Transverse colon (tissue), 4 donors: ENCODE measurements around the gene ASB4. TPM values are rescaled to one million over a fixed set of nuclear protein-coding genes. Genes with fewer than 3 reads are reported as not detected.

ENCODE experiments used
- DNase-seq: peaks from one replicate; pipeline ENCODE4 v3.0.0-alpha.2; 2019
- H3K27ac ChIP-seq, 4 donors: fragments of 200-600 bp; sonication (generic); 2 replicates each; pipeline ENCODE4 v1.5.1; 2016 to 2018; ENCODE audit warnings: inconsistent platforms in 4 of 4
- H3K27me3 ChIP-seq: fragments of 200-600 bp; sonication (generic); 2 replicates; pipeline ENCODE4 v1.5.1; 2017; ENCODE audit warnings: inconsistent platforms
- H3K36me3 ChIP-seq, 4 donors: fragments of 200-600 bp; sonication (generic); 2 replicates each; pipeline ENCODE4 v1.5.1; 2017 to 2019; ENCODE audit warnings: inconsistent platforms in 4 of 4
- H3K4me1 ChIP-seq, 4 donors: fragments of 200-600 bp; sonication (generic); 2 replicates each; pipeline ENCODE4 v1.5.1; 2017 to 2020; ENCODE audit warnings: inconsistent platforms in 4 of 4
- H3K4me3 ChIP-seq, 4 donors: fragments of 200-600 bp; sonication (generic); 1 replicate in 1 of 4; 2 replicates in 3 of 4; pipeline versions ENCODE4 v1.5.1 to v1.6.1; 2017 to 2019; ENCODE audit warnings: inconsistent platforms in 4 of 4
- H3K9me3 ChIP-seq, 2 donors: fragments of 200-600 bp; sonication (generic); 2 replicates each; pipeline ENCODE4 v1.5.1; 2017 to 2019; ENCODE audit warnings: inconsistent platforms in 2 of 2
- CTCF ChIP-seq, 5 experiments: fragments of 200-600 bp in 3 of 5; fragments of 450-650 bp in 2 of 5; sonication (generic) in 3 of 5; IDR thresholded peaks; 1 replicate in 2 of 5; 2 replicates in 3 of 5; pipeline ENCODE4 v1.5.1; 2016 to 2017; ENCODE audit warnings: antibody characterized with exemption in 5 of 5, inconsistent platforms in 3 of 5, mild to moderate bottlenecking in 2 of 5, moderate library complexity in 1 of 5
- EP300 ChIP-seq: sonication (generic); formaldehyde crosslinking; IDR thresholded peaks from one replicate; pipeline ENCODE4 v1.6.1; 2017; ENCODE audit warnings: antibody characterized with exemption, low read depth
- POLR2A ChIP-seq: fragments of 450-650 bp; IDR thresholded peaks from one replicate; pipeline ENCODE4 v1.6.1; 2016; ENCODE audit warnings: antibody characterized with exemption, mild to moderate bottlenecking, moderate library complexity
- POLR2AphosphoS5 ChIP-seq, 3 donors: sonication (generic); formaldehyde crosslinking; IDR thresholded peaks; one replicate each; pipeline ENCODE4 v1.6.1; 2016; ENCODE audit warnings: antibody characterized with exemption in 3 of 3
- WGBS, 2 donors: methylation state at CpG; one replicate each; pipeline ENCODE4 v1.1.5; 2018; ENCODE audit warnings: low coverage in 1 of 2; 5-methylcytosine and 5-hydroxymethylcytosine counted together
- in situ Hi-C, 4 donors: fragments of 200-750 bp; cut with MboI; loops; one replicate each; pipeline versions ENCODE4 v1.15.0 to v1.15.1; 2017; ENCODE audit warnings: low sequenced_read_pairs in 3 of 4, low pct_ligation_motif_present in 1 of 4, low pct_unique_long_range_greater_than_20kb in 1 of 4
- intact Hi-C: fragments of 100-400 bp; cut with DNase I; formaldehyde crosslinking; loops from one replicate; pipeline ENCODE4 v1.15.1; 2023; ENCODE audit warnings: low total_unique reads
- total RNA-seq, 4 donors: library from RNA; depleted of rRNA; stranded (reverse); fragments of >200 nt; gene quantifications; one replicate each; pipeline ENCODE4 v1.1.0, GENCODE V29; 2016

Gene ASB4
- total RNA-seq, 4 donors from 2014 or later, result not detected

- H3K9me3 ChIP-seq, result no peaks in the 10 kb centered on the region
- no peaks in the 10 kb centered on the region for H3K36me3 ChIP-seq
- WGBS, 2 donors, result 71 to 80% methylated on average over 4 to 5 of the region's 5 CpGs
- DNase-seq, result no peak
- TF ChIP-seq CTCF (IDR thresholded peaks at IDR 0.05) (no peak), POLR2A (no peak), POLR2AphosphoS5 (IDR thresholded peaks at IDR 0.05) (no peak), EP300 (no peak)
- H3K27me3 ChIP-seq, result no peaks in the 10 kb centered on the region
- no peaks in the 10 kb centered on the region for H3K4me1 ChIP-seq
- intact Hi-C loops, result no loop called here
- in situ Hi-C loops, result no loop called here
- H3K4me3 ChIP-seq, result no peak overlapping the region
- H3K27ac ChIP-seq, result no peak overlapping the region
Measured at GRCh38 chr7:95577137-95577536, 91.4 kb downstream of the ASB4 start.

GRCh38 chr7:95578299-95578855 is 92.6 kb downstream of the ASB4 start:
- Histone ChIP-seq H3K36me3 (no peaks in the 10 kb centered on the region), H3K4me1 (no peaks in the 10 kb centered on the region), H3K27me3 (no peaks in the 10 kb centered on the region), H3K9me3 (no peaks in the 10 kb centered on the region), H3K4me3 (no peak overlapping the region), H3K27ac (no peak overlapping the region)
- intact Hi-C loops (no loop called here), in situ Hi-C loops (no loop called here)
- DNase-seq, result no peak
- 70 to 95% methylated on average over 2 to 3 of the region's 3 CpGs for WGBS, 2 donors
- TF ChIP-seq EP300 (no peak), CTCF (IDR thresholded peaks at IDR 0.05) (no peak), POLR2AphosphoS5 (IDR thresholded peaks at IDR 0.05) (no peak), POLR2A (no peak)

GRCh38 chr7:95579318-95579717 is 93.6 kb downstream of the ASB4 start:
- in situ Hi-C loops (no loop called here), intact Hi-C loops (no loop called here)
- peaks cover 0 to 6% (median 2%) of the 10 kb centered on the region in 4 donors for H3K36me3 ChIP-seq
- H3K9me3 ChIP-seq, result no peaks in the 10 kb centered on the region
- 95 to 97% methylated on average over 7 of the region's 7 CpGs for WGBS, 2 donors
- TF ChIP-seq POLR2AphosphoS5 (IDR thresholded peaks at IDR 0.05) (no peak), CTCF (IDR thresholded peaks at IDR 0.05) (no peak), EP300 (no peak), POLR2A (no peak)
- H3K4me3 ChIP-seq, result no peak overlapping the region
- H3K27ac ChIP-seq, result no peak overlapping the region
- H3K27me3 ChIP-seq, result no peaks in the 10 kb centered on the region
- H3K4me1 ChIP-seq, result no peaks in the 10 kb centered on the region
- no peak for DNase-seq

GRCh38 chr7:95581467-95581866 is 95.7 kb downstream of the ASB4 start:
- intact Hi-C loops (no loop called here), in situ Hi-C loops (no loop called here)
- H3K27me3 ChIP-seq, result no peaks in the 10 kb centered on the region
- H3K4me1 ChIP-seq, result no peaks in the 10 kb centered on the region
- no peaks in the 10 kb centered on the region for H3K9me3 ChIP-seq
- peaks cover 0 to 26% (median 12%) of the 10 kb centered on the region in 4 donors for H3K36me3 ChIP-seq
- no peak overlapping the region for H3K4me3 ChIP-seq
- H3K27ac ChIP-seq, result peak overlapping the region in 2 of 4 donors; percentile 6 to 95
- DNase-seq, result no peak
- WGBS, 2 donors, result 36 to 48% methylated on average over 3 of the region's 3 CpGs
- TF ChIP-seq POLR2A (no peak), CTCF (IDR thresholded peaks at IDR 0.05) (no peak), POLR2AphosphoS5 (IDR thresholded peaks at IDR 0.05) (no peak), EP300 (no peak)
